ENCODE data around the gene HINT3.

DNA sequence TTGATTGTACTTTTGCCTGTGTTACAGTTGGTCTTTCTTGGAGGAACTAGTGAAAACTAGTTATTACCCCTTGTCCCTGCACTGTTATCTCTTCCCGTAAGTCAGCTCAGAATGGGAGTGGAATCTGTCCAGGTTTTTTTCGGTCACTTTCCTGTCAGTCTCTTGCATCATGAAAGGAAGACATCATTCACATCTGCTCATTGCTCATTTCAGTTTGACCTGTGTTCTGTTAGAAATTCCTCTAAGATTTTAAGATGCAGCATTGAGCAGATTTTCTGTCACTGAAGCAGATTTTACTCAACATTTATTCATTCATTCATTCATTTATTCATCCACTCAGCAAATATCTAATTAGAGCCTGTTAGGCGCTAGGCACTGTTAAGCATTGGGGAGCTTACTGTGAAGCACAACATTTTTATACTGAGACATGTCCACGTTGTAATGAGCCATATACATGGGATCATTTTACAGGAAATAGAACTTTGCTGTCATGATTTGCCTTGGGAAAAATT lies 33.1 kb upstream of the HINT3 start:
- TF ChIP-seq, protein P1, sequence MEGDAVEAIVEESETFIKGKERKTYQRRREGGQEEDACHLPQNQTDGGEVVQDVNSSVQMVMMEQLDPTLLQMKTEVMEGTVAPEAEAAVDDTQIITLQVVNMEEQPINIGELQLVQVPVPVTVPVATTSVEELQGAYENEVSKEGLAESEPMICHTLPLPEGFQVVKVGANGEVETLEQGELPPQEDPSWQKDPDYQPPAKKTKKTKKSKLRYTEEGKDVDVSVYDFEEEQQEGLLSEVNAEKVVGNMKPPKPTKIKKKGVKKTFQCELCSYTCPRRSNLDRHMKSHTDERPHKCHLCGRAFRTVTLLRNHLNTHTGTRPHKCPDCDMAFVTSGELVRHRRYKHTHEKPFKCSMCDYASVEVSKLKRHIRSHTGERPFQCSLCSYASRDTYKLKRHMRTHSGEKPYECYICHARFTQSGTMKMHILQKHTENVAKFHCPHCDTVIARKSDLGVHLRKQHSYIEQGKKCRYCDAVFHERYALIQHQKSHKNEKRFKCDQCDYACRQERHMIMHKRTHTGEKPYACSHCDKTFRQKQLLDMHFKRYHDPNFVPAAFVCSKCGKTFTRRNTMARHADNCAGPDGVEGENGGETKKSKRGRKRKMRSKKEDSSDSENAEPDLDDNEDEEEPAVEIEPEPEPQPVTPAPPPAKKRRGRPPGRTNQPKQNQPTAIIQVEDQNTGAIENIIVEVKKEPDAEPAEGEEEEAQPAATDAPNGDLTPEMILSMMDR (IDR thresholded peaks at IDR 0.05) = no peak
- no peak for TF ChIP-seq ZFX (IDR thresholded peaks at IDR 0.05; ENCODE audit: borderline replicate concordance)
